ENCODE measurements around the gene IGFBP7. TPM values are rescaled to one million over a fixed set of nuclear protein-coding genes. Genes with fewer than 3 reads are reported as not detected.

The IGFBP7 gene
- total and polyA plus RNA-seq, 9 donors, result 101 to 153 (median 131) TPM

DNA sequence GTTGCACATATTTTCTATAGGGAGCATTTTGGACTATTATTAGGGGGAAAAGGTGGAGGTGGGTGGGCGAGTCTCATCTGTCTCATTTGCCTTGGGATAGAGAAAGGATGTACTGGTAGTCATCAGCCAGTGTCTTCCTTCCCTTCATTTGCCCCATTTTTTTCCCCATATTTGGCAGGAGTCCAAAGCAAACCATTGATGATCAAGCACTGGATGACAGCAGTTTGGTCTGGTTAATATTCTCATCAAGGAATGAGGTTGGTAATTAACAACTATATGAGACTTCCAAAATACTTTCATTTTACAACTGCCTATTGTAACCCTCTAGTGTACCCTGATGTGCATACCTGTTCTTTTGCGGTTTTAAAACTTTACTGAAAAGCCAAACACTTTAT, 22.6 kb upstream of the IGFBP7 start:
- Histone ChIP-seq H3K9me3 (replicated peaks; ENCODE audit: control insufficient read depth, low read depth, low read length) (no peaks in the 10 kb centered on the region), H3K4me1 (ENCODE audit: control insufficient read depth, insufficient read depth, low read length) (peaks cover 5% of the 10 kb centered on the region), H3K36me3 (ENCODE audit: control insufficient read depth, insufficient read depth, low read length) (no peaks in the 10 kb centered on the region), H3K27ac (ENCODE audit: low read length) (no peak overlapping the region), H3K4me3 (ENCODE audit: low read length) (no peak overlapping the region), H3K27me3 (ENCODE audit: control insufficient read depth, insufficient read depth, low read length) (no peaks in the 10 kb centered on the region)
- no CpG with 5 or more reads among the region's 2 CpGs for WGBS (ENCODE audit: insufficient coverage)
- no peak for DNase-seq

DNA sequence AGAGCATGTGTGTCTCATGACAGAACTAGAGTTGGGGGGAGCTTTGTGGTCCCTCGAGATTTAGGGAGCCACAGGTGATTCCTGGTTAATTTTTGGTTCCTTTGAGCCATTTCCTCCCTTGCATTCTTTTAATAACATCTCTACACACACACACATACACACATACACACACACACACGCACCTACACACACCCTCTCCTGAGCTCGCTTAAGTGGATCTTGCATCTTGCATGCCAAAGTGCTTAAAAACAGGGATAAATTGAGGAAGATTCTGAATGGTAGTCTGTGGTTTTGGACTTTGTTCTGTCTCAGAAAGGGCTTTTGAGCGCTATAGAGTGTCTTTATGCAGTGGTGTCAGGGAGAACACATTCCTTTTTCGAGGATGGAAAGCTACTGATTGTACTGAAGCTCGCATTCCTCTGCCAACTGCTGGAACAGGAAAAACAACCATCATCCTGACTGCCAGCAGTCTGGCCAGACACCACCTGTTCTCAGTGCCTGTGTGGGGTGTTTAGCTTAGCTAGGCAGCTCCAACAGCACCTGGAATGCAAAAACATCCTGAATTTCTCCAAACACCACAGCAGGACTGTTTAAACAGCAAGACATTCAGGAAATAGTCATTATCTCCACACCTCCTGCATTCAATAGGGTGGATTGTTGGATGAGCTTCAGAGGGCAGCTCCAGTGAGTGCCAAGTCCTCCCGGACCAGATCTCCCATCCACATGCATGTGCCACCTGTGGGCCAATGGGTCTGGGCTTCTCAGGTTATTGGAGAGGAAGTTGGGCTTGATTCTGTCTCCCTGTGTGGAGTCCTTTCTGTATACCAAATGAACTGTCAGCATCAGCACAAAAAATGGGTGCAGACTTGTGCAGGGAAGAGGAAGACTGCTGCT, 21.9 kb upstream of the IGFBP7 start:
- Histone ChIP-seq H3K27ac (ENCODE audit: low read length) (no peak overlapping the region), H3K9me3 (replicated peaks; ENCODE audit: control insufficient read depth, low read depth, low read length) (no peaks in the 10 kb centered on the region), H3K4me3 (ENCODE audit: low read length) (no peak overlapping the region), H3K36me3 (ENCODE audit: control insufficient read depth, insufficient read depth, low read length) (no peaks in the 10 kb centered on the region), H3K27me3 (ENCODE audit: control insufficient read depth, insufficient read depth, low read length) (no peaks in the 10 kb centered on the region), H3K4me1 (ENCODE audit: control insufficient read depth, insufficient read depth, low read length) (peaks cover 5% of the 10 kb centered on the region)
- peak; percentile 17 for DNase-seq
- WGBS (ENCODE audit: insufficient coverage), result 0% methylated on average over 2 of the region's 7 CpGs

DNA sequence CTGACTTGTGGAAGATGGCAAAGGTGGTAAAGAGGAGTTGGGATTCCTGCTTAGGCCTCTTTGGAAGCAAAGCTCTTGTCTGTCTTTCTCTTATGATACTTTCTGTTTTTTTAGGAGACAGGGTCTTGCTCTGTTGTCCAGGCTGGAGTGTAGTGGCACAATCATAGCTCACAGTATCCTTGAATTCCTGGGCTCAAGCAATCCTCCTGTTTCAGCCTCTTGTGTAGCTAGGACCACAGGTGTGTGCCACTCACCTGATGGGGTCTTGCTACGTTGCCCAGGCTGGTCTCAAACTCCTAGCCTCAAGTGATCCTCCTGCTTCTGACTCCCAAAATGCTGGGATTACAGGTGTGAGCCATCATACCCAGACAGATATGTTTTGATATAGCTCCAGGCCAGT, 19.3 kb upstream of the IGFBP7 start:
- no peaks in the 10 kb centered on the region for H3K27me3 ChIP-seq (ENCODE audit: control insufficient read depth, insufficient read depth, low read length)
- H3K4me3 ChIP-seq (ENCODE audit: low read length), result no peak overlapping the region
- peaks cover 5% of the 10 kb centered on the region for H3K4me1 ChIP-seq (ENCODE audit: control insufficient read depth, insufficient read depth, low read length)
- no peaks in the 10 kb centered on the region for H3K36me3 ChIP-seq (ENCODE audit: control insufficient read depth, insufficient read depth, low read length)
- no peak for DNase-seq
- WGBS (ENCODE audit: insufficient coverage), result no CpG with 5 or more reads among the region's 1 CpG
- H3K27ac ChIP-seq (ENCODE audit: low read length), result no peak overlapping the region
- no peaks in the 10 kb centered on the region for H3K9me3 ChIP-seq (replicated peaks; ENCODE audit: control insufficient read depth, low read depth, low read length)

DNA sequence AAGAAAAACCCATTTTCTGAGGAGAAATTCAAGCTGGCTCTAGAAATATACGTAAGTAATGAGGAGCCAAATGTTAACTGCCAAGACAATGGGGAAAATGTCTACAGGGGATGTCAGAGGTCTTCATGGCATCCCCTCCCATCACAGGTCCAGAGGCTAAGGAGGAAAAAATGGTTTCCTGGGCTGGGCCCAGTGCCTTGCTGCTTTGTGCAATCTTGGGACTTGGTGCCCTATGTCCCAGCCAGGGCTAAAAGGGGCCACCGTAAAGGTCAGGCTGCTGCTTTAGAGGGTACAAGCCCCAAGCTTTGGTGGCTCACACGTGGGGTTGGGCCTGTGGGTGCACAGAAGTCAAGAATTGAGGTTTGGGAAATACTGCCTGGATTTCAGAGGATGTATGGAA, 17.2 kb upstream of the IGFBP7 start:
- Histone ChIP-seq H3K36me3 (ENCODE audit: control insufficient read depth, insufficient read depth, low read length) (no peaks in the 10 kb centered on the region), H3K4me3 (ENCODE audit: low read length) (no peak overlapping the region), H3K27me3 (ENCODE audit: control insufficient read depth, insufficient read depth, low read length) (no peaks in the 10 kb centered on the region), H3K9me3 (replicated peaks; ENCODE audit: control insufficient read depth, low read depth, low read length) (peaks cover 2% of the 10 kb centered on the region), H3K4me1 (ENCODE audit: control insufficient read depth, insufficient read depth, low read length) (peaks cover 3% of the 10 kb centered on the region), H3K27ac (ENCODE audit: low read length) (no peak overlapping the region)
- 68% methylated on average over 3 of the region's 3 CpGs for WGBS (ENCODE audit: insufficient coverage)
- DNase-seq, result no peak

DNA sequence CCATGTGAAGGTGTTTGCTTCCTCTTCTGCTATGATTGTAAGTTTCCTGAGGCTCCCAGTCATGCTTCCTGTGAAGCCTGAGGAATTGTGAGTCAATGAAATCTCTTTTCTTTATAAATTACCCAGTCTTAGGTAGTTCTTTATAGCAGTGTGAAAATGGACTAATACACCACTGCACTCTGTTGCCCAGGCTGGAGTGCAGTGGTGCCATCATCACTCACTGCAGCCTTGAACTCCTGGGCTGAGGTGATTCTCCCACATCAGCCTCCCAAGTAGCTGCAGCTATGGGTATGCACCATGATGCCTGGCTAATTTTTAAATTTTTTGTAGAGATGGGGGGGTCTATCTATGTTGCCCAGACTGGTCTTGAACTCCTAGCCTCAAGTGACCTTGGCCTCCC, 15.8 kb upstream of the IGFBP7 start:
- H3K4me1 ChIP-seq (ENCODE audit: control insufficient read depth, insufficient read depth, low read length), result no peaks in the 10 kb centered on the region
- no peak overlapping the region for H3K27ac ChIP-seq (ENCODE audit: low read length)
- no peak overlapping the region for H3K4me3 ChIP-seq (ENCODE audit: low read length)
- peaks cover 2% of the 10 kb centered on the region for H3K9me3 ChIP-seq (replicated peaks; ENCODE audit: control insufficient read depth, low read depth, low read length)
- no peak for DNase-seq
- H3K27me3 ChIP-seq (ENCODE audit: control insufficient read depth, insufficient read depth, low read length), result no peaks in the 10 kb centered on the region
- H3K36me3 ChIP-seq (ENCODE audit: control insufficient read depth, insufficient read depth, low read length), result no peaks in the 10 kb centered on the region

DNA sequence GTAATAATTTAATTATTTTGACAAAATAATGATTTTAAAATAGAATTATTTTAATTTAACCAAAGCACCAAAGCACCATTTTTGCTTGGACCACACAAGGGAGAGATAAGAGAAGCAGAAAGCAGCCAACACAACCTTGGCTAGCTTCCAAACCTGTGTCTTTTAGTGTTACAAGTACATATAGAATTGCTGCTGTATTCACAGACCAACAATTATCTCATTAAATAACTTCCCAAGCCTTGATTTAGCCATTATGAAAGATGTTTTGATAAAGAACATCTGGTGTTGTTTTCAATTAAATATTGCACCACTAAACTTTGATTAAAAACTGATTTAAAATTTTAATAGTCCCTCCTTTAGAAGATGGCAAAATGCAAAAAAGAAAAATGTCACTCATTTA, 14.0 kb upstream of the IGFBP7 start:
- Histone ChIP-seq H3K27me3 (ENCODE audit: control insufficient read depth, insufficient read depth, low read length) (no peaks in the 10 kb centered on the region), H3K4me3 (ENCODE audit: low read length) (no peak overlapping the region), H3K36me3 (ENCODE audit: control insufficient read depth, insufficient read depth, low read length) (no peaks in the 10 kb centered on the region), H3K27ac (ENCODE audit: low read length) (no peak overlapping the region), H3K9me3 (replicated peaks; ENCODE audit: control insufficient read depth, low read depth, low read length) (peaks cover 2% of the 10 kb centered on the region), H3K4me1 (ENCODE audit: control insufficient read depth, insufficient read depth, low read length) (peaks cover 4% of the 10 kb centered on the region)
- peak; percentile 37 for DNase-seq

DNA sequence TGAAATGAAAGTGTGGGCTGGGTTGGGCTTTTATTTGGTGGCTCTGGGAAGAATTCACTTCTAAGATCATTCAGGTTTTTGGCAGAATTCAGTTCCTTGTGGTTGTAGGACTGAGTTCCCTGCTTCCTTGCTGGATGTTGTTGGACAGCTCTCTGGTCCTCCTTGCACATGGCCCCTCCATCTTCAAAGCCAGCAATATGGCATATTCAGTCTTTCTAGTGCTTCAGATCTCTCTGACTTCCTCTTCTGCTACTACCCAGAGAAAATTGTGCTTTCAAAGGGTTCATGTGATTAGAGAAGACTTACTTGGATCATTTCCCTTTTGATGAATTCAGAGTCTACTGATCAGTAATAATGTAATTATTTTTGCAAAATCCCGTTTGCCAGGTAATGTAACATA, 12.8 kb upstream of the IGFBP7 start:
- DNase-seq, result no peak
- H3K4me1 ChIP-seq (ENCODE audit: control insufficient read depth, insufficient read depth, low read length), result peaks cover 7% of the 10 kb centered on the region
- WGBS (ENCODE audit: insufficient coverage), result no CpG with 5 or more reads among the region's 1 CpG
- H3K9me3 ChIP-seq (replicated peaks; ENCODE audit: control insufficient read depth, low read depth, low read length), result peaks cover 2% of the 10 kb centered on the region
- no peaks in the 10 kb centered on the region for H3K27me3 ChIP-seq (ENCODE audit: control insufficient read depth, insufficient read depth, low read length)
- no peaks in the 10 kb centered on the region for H3K36me3 ChIP-seq (ENCODE audit: control insufficient read depth, insufficient read depth, low read length)
- H3K4me3 ChIP-seq (ENCODE audit: low read length), result no peak overlapping the region
- H3K27ac ChIP-seq (ENCODE audit: low read length), result no peak overlapping the region

DNA sequence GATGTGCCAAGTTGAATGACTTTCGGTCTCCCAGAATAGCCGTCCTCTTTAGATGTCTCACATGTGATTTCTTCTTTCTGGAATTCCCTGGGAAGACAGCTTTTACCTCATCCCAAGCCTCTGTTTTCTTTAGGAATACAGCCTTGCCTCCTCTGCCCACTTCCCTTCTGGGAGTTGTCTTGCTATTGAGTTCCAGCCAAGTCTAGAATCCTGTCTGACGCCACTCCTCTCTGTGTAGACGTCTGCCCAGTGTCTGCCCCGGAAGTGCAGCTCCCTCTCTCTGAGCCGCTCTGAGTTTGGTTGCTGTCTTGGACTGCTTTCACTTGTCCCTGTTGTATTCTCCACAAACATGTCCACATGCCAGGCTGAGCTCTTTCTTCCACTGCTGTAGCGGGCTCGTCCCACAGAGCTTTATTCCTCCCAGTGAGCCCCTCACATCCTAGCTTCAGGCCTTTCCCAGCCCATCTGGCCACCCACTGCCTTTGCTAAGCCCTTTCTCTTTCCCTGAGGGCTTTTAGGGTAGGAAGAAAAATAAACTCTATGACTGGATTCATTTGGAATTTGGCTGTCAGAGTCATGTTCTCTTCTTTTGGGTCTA, 9.0 kb upstream of the IGFBP7 start:
- Histone ChIP-seq H3K27ac (ENCODE audit: low read length) (peak overlapping the region; percentile 67), H3K9me3 (replicated peaks; ENCODE audit: control insufficient read depth, low read depth, low read length) (peaks cover 2% of the 10 kb centered on the region), H3K27me3 (ENCODE audit: control insufficient read depth, insufficient read depth, low read length) (no peaks in the 10 kb centered on the region), H3K36me3 (ENCODE audit: control insufficient read depth, insufficient read depth, low read length) (no peaks in the 10 kb centered on the region), H3K4me3 (ENCODE audit: low read length) (no peak overlapping the region), H3K4me1 (ENCODE audit: control insufficient read depth, insufficient read depth, low read length) (peaks cover 7% of the 10 kb centered on the region)
- peak; percentile 46 for DNase-seq
- 40% methylated on average over 8 of the region's 8 CpGs for WGBS (ENCODE audit: insufficient coverage)

DNA sequence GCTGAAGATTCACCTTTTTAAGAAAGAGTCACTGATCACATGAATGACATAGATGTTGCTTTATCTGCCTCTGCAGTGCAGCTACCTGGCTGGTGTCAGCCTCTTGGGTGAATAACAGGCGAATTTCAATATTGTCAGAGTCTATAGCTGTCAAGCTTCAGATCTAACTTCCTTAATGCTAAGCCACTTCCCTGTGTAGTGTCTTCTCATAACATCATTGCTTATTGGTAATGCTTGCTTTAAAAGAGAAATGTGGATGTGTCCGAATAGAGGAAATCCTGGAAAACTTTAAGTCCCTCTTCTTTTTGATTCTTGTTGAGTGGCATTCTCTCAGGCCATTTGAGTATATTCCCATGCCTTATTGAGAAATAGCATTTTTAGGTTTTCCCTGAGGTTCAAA, 7.3 kb upstream of the IGFBP7 start:
- Histone ChIP-seq H3K4me1 (ENCODE audit: control insufficient read depth, insufficient read depth, low read length) (peaks cover 7% of the 10 kb centered on the region), H3K36me3 (ENCODE audit: control insufficient read depth, insufficient read depth, low read length) (no peaks in the 10 kb centered on the region), H3K27ac (ENCODE audit: low read length) (no peak overlapping the region), H3K4me3 (ENCODE audit: low read length) (no peak overlapping the region), H3K9me3 (replicated peaks; ENCODE audit: control insufficient read depth, low read depth, low read length) (no peaks in the 10 kb centered on the region), H3K27me3 (ENCODE audit: control insufficient read depth, insufficient read depth, low read length) (peaks cover 3% of the 10 kb centered on the region)
- DNase-seq, result no peak
- WGBS (ENCODE audit: insufficient coverage), result no CpG with 5 or more reads among the region's 2 CpGs

DNA sequence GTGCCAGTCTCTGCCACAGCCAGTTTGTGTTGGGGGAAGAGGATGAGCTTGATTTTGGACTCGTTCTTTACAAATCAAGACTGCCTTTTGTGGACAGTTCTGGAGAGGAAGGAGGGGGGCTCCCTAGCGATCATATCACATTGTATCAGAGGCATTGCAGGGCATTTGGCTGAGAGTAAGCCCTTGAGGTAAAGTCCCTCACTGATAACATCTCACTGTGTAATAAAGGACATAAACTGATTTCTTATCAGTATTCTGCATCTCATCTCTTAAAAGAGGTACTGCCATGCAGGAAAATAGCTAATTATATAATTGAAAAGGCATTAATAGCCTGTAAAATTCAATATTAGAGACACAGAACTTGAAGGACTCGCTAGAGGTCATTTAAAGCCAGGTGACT, 6.1 kb upstream of the IGFBP7 start:
- Histone ChIP-seq H3K4me1 (ENCODE audit: control insufficient read depth, insufficient read depth, low read length) (peaks cover 13% of the 10 kb centered on the region), H3K9me3 (replicated peaks; ENCODE audit: control insufficient read depth, low read depth, low read length) (no peaks in the 10 kb centered on the region), H3K36me3 (ENCODE audit: control insufficient read depth, insufficient read depth, low read length) (no peaks in the 10 kb centered on the region), H3K27me3 (ENCODE audit: control insufficient read depth, insufficient read depth, low read length) (peaks cover 3% of the 10 kb centered on the region), H3K4me3 (ENCODE audit: low read length) (no peak overlapping the region), H3K27ac (ENCODE audit: low read length) (no peak overlapping the region)
- no peak for DNase-seq
- no CpG with 5 or more reads among the region's 3 CpGs for WGBS (ENCODE audit: insufficient coverage)

Data from muscle of leg (tissue), 11 donors.